Activated T-cell treated with anti-CD3 and anti-CD28 coated beads for 24 hours (primary cell): ENCODE measurements around the gene FNDC3A.

Experiments used
- DNase-seq: peaks from one replicate; pipeline ENCODE4 v3.0.0-alpha.2; 2020; ENCODE audit warnings: low read depth

Gene FNDC3A, protein sequence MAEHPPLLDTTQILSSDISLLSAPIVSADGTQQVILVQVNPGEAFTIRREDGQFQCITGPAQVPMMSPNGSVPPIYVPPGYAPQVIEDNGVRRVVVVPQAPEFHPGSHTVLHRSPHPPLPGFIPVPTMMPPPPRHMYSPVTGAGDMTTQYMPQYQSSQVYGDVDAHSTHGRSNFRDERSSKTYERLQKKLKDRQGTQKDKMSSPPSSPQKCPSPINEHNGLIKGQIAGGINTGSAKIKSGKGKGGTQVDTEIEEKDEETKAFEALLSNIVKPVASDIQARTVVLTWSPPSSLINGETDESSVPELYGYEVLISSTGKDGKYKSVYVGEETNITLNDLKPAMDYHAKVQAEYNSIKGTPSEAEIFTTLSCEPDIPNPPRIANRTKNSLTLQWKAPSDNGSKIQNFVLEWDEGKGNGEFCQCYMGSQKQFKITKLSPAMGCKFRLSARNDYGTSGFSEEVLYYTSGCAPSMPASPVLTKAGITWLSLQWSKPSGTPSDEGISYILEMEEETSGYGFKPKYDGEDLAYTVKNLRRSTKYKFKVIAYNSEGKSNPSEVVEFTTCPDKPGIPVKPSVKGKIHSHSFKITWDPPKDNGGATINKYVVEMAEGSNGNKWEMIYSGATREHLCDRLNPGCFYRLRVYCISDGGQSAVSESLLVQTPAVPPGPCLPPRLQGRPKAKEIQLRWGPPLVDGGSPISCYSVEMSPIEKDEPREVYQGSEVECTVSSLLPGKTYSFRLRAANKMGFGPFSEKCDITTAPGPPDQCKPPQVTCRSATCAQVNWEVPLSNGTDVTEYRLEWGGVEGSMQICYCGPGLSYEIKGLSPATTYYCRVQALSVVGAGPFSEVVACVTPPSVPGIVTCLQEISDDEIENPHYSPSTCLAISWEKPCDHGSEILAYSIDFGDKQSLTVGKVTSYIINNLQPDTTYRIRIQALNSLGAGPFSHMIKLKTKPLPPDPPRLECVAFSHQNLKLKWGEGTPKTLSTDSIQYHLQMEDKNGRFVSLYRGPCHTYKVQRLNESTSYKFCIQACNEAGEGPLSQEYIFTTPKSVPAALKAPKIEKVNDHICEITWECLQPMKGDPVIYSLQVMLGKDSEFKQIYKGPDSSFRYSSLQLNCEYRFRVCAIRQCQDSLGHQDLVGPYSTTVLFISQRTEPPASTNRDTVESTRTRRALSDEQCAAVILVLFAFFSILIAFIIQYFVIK

DNA sequence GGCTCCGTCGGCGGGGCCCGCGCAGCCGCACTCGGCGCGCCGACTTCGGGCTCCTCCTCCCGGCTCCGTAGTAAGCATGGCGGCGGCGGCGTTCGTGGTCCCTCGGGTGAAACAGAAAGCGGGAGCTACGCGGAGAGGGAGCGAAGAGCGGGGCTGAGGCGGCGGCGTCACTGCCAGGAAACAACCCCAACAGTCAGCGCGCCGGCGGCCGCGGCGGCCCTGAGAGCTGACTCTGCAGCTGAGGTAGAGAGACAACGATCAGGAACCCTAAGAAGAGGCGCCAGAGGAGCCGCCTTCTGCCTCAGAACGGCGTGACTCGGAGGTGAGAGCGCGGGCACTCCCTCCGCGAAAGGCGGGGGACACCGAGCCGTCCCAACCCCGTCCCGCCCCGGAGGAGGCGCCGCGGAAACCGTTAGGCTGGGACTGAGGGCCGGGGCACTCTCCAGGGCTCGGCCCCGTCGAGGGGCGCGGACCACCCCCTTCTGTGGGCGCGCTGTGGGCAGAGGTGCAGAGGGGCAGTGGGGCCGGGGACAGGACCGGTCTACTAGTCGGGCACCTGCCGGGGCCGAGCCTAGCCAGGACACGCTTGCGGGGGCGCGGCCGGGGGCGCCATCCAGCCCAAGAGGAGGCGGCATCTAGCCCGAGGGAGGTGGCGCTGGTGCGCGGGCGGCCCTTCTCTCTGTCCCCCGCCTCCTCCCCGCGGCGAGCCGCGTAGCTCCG, at the start of gene FNDC3A:
Gene FNDC3A (plus strand): TSS at position 57 of the 720 bp plus-strand sequence. CDS start 30,279 bp downstream, outside the sequence.
- peak; percentile 83 for DNase-seq

DNA sequence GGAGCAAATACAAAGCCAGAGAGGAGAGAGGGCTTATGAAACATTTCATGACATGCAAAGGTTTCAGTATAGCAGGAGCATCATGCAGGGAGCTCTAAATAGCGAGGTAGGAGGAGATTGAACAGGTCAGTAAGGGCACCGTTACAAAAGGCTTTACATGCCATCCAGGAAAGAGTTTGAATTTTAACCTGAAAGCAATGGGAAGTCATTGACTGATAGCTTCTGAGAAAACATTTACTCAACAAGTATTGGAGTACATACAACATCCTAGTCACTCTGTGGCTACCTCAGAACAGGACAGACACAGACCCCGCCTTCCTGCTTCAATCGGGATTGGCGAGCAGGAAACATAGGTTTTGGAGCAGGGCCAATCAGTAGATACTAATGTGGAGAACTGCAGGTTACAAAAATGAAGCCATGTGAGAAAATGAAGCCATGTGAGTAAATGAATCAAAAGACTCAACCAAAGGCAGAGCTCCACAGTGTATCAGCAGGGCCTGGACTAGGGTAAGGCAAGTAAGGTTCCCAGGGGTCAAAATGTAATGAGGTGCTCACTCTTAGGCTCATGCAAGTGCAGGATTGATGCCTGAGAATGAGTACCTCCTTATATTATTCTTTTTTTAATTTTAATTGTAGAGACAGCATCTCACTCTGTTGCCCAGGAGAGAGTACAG, 46.8 kb upstream of the FNDC3A start:
- DNase-seq: no peak

DNA sequence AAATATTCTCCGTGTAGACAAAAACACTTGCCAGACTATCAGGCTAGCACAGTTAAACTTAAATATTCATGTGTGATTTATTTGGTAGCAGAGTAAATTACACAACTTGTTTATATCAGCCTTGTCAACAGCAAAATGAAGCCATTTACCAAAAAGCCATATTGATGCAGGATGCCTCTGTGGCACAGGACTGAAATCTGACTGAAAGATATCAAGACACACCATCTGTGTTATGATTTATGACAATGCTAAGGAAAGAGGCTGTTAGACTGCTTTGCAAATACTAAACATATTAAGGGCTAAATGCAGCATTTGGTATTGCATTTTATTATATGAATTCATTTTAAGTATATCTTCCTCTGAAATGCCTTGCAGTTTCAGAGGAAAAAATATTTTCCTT, 44.8 kb upstream of the FNDC3A start:
- no peak for DNase-seq

DNA sequence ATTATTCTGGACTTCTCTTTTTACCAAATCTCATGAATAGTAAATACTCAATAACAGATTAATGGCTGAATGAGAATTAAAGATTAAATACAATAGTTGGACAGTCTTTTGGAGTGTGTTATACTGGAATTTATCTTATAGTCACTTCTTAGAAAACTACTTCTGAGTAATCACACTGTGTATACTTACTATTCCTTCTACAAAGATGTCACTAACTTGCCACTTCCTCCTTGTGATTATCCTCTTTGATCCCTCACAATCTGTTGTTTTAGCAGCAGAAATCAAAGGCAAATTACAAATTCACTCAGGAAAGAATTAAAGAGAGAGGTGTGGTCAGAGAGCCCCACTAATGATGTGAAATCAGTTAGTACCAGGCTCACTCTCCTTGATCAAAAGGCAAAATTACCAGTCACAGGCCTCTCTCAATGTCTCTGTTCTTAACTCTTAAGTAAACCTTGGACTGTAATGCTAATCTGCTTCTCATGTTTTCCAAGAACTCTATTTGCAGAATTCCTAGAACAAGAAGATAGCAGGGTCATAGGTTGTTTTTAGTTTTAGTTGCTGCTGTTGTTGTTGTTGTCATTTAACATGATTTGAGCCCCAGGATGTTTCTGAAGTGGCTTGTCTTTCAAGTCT, 37.3 kb upstream of the FNDC3A start:
- DNase-seq: no peak

DNA sequence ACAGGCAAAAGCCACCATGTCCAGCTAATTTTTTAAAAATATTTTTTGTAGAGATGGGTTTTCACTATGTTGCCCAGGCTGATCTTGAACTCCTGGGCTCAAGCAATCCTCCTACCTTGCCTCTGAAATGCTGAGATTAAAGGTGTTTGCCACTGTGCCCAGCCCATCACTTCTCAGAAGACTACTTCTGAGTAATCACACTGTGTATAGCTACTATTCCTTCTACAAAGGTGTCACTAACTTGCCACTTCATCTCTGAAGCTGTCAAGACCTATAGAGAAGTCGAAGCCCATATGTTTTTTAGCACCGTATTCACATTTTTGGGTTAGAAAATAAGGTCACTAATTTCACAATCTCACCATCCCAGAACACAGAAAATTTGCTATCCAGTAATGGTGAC, 36.0 kb upstream of the FNDC3A start:
- DNase-seq: no peak

DNA sequence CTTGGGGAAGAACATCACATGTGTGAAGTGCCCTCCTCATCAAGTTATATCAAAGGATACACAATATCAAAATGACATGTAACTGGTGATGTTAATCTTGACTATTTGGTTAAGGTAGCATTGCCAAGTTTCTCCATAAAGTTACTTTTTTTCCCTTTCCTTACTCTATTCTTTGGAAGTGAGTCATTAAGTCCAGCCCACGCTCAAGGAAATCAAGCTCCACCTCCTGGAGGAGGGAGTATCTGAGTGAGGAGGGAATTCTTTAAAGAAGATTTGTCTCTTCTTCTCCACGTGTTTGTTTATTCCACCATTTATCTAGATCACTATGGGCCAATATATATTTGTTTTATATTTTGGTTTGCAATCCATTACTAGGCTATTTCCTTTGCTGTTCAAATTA, 33.6 kb upstream of the FNDC3A start:
- DNase-seq: no peak

DNA sequence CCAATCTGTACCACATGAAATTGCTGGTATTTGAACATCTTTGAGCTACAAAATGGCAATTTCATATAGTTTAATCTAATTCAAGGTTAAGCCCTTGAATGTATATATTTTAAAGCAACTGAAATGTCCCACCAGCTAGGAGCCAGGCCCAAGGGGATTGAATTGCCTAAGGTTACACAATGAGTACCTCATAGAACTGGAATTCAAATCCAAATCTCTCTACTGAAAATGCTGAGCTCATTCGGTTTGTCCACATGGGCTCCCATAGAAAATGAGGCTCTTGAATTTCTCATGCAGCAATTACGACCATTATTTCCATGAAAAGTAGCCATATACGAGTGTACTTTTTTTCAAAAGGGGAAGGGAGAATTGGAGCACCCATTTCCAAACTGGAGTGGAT, 31.5 kb upstream of the FNDC3A start:
- DNase-seq: no peak

DNA sequence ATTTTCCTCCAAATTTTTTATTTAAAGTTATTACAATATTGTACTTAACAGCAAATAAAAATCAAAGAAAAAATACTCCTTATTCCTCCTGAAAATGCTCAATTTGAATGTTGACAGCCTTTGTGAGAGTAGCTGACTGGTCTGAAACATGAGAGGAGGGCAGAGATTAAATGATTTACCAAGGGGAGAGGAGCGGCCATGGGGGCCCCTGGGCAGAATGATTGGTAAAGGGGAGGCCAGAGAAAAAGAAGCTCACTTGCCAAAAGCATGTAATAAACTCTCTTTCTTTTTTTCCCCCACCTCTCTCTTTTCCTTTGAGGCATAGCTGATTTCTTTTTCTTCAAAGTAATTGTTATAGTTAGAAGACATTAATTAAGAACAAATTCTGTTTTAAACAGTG, 30.1 kb upstream of the FNDC3A start:
- no peak for DNase-seq

DNA sequence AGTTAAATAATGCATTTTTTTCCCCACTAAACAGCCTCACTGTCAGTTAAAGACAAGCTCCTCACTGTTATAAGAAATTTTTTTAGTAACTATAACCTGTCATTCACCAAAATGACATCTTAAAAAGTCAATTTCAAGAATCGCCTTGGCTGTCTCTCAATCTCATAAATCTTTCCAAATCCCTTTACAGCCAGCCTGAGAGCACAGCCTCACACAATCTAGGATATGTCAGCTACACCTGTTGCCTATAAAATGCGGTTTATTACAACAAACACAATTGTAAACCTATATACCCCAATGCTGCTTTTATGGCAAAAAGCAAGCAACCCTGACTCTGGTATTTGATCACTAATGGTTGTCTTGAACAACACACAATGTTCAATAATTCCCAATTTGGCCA, 29.5 kb upstream of the FNDC3A start:
- no peak for DNase-seq

DNA sequence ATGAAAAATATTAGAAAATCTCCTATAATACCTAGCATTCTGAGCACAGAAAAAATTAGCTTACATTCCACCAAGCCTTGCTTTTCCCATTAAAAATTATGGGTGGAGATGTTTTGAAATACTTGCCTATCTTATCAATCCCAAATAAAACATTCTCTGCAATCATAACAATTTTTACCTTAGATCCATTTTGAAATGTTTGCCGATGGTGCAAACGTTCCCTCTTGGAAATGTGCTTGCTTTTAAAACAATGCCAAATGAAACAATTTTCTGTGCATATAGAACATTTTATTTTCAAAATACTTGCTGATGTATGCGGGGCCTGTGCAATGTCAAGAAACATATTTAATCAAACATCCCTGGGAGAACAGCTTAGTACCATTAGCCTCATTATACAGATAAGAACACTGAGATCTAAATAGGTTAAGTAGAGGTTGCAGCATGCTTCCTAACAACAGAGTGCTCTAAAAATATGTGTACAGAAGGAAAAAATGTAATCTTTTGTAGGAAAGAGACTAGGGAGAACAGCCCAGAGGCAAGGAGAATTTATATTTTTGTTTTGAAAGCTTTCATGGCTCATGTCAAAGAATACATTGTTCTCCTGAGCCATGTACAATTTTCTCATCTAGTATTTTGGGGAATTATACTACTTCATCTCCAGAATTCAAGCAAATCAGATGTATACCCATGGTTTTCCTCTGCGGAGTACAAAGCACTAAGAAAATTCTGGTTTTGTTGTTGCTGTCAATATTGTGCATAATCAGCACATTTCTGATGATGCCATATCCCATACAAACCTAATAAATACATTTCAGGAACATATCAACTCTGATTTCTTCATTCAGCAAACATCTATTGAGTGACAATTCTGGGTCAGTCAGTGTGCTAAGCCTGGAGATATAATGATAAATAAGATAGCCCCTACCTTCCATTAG, 25.9 kb upstream of the FNDC3A start:
- DNase-seq: no peak

DNA sequence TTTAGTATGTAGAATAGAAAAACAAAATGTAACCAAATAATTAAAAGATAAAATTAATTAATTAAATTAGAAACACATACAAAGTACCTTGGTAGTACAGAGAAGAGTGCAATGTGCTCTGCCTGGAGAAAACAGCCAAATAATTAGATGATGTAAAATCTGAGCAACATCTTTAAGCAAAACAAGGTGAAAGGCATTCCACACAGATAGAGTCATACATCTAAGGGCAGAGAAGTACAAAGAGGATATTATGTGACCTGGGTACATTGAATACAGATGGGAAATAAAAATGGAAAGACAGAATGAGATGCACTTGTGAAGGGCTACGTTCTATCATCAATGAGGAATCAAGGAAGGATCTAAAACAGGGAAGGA, 25.2 kb upstream of the FNDC3A start:
- no peak for DNase-seq

DNA sequence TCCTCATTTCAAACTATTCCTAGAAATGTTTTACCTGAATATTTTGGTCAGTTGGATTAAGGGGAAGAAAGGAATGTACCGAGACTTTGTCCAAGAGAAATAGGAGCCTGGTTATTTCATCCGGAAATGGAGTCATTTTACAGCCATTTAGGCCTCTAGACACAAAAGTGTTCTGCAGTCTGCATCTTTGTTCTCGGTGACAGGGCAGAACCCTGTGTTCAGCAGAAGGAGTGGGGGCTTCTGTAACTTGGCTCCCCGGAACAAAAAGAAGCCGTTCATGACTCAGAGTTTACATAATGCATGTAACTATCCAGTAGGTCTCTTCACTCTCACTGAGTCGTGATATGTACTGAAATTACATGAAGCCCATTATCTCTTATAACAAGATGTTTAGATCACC, 21.6 kb upstream of the FNDC3A start:
- no peak for DNase-seq

DNA sequence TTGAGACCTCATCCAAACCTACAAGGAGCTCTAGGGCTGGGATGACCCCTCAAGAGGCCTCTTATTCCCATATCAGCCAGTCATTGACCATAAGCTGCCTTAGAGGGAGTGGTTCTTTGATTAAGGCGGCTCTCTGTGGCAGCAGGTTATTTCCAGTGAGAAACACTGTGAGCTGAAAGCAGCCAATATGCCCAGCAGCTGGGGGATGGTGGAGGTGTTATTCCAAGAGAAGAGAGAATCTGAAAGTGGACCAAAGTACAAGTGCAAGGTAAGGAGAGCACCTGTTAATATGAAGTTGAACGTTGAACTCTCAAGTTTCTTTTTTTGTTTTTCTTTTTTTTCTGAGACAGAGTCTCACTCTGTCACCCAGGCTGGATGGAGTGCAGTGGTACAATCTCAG, 20.2 kb upstream of the FNDC3A start:
- DNase-seq: no peak

DNA sequence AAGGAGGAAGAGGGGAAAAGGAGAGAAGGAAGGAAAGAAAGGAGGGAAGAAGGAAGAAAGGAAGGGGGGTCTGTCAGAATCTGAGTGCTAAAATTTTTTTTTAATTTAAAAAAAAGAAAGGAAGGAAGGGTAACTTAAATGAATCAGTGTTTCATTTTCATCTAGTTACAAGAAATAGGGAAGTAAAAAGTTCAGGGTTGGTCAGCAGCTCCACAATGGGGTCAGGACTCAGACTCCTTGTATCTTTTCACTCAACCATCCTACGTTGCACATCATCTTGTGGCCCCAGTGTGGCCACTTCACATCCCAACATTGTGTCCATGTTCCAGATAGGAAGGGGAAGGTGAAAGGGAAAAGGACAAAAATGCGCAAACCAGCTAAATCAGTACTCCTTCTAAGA, 14.3 kb upstream of the FNDC3A start:
- no peak for DNase-seq

DNA sequence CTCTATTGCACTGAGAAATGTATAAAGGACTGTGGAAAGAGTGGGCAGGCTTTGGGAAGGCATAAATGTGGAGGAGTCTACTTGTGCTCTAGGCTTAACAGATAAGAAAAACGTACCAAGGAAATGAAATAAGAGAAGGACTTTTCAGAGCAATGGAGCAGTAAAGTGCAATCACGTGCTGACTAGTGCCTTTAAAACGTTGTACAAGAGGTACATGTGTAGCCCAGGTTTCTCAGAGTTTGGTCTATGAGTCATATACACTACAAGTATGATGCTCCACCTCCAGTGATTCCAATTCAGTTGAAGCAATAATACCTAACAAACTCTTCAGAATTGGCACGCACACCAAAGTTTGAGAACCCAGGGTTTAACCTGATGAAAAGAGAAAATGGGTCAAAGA, 13.4 kb upstream of the FNDC3A start:
- no peak for DNase-seq

DNA sequence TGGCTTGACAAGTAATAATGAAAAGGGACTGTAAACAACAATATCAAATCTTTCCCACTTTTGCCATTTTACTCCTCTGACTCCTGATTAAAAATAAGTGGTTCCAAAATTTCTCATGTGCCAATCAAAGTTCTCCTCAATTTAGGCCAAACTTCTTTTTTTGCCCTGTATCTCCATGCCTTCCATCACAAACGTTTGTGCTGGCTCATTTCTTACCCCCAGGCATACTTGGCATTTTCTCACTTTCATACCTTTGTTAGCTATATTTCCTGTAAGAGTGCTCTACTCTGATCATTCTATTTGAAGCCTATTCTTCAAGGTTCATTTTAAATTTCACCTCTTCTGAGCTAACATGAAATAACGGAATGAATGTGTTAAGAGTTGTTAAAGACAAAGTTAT, 10.0 kb upstream of the FNDC3A start:
- DNase-seq: no peak

DNA sequence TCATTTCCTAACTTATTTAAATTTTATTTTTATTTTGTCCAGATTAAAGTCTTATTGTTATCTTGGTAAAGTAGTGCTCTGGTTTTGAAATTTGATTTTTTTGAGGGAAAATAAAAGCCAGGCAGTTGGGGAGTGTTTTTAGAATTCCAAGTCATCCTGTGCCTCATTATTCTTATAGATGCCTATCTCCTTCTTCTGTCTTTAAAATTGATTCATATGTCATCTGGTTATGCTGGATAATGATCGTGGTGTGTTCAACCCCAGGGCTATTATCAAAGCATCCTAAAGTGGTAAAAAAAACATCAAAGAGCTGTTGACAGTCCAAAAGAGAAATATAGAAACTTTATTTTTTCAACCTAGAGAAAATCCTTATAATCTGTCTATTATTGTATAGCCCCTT, 6.0 kb upstream of the FNDC3A start:
- DNase-seq: no peak

DNA sequence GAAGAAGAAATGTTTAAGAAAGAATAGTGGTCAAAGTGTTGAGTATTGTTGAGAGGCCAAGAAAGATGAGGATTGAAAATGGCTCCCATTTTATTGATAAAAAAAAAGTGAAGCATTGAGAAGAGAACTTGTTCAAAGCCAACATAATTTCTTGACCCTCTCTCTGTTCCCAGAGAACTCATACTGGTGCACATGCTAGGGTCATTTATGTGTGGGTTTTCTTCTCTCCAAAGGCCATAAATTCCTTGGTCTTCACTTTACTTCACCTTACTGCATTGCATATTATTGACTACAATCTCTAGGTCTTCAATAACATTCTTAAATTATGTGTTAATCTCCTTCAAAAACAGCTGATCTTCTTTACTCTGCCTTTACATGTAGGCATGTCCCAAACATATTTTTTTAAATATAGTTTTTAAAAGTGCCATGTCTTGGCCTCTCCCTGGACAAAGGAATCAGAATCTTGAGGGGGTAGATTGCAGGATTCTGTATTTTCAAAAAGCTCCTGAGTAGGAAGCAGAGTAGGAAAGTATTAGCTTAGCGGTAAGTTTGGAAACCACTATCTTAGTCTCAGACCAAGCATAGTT, 1.8 kb upstream of the FNDC3A start:
- no peak for DNase-seq

DNA sequence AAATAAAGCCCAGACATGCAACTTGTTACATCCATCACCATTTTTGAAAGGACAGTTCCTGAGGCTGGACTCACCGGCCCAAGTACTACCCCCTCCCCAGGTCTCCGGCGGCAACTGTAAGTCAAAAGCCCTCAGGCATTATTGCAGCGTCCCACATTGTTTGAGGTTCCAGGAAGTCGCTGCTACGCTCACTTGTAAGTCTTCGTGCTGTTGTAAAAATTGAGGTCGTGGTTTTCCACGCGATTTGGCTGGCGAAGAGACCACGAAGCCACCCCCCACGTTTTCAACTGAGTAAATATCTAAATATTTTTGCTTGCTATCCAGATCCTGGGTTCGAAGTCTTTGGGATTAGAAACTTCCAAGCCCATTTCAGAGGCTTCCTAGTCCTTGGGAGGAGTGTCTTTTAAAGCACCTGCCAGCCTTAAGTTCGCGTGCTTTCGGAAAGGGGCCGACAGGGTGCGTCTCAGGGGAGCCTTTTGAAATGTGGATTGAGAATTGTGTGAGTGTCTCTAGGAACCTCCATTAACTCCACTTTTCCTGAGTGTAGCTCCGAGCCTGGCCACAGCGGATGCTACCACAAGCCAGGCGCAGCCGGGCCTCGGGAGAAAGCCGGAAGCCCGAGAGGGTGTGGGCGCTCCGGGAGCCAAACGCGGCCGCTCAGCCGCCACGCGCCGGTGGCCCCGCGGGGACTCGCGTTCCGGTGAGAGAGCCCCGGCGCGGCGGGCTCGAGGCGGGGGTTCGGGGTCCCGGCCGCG, 434 bp upstream of the FNDC3A start:
- no peak for DNase-seq
